Activated CD4-positive, alpha-beta memory T cell treated with anti-CD3 and anti-CD28 coated beads, Interleukin-2, amount 10 ng/mL, durations not matched to agents 7 days and 5 days (primary cell): ENCODE results near the gene NFE2L2. TPM values are rescaled to one million over a fixed set of nuclear protein-coding genes. Genes with fewer than 3 reads are reported as not detected.

Source experiments
- CTCF ChIA-PET: fragments of 350-600 bp; sonication (Branson Sonifier 250); formaldehyde crosslinking; loops from one replicate; lab custom pipeline; 2021; ENCODE audit warnings: antibody characterized with exemption, inconsistent platforms; lab: Charles Lee
- POLR2A ChIA-PET: fragments of 350-600 bp; sonication (Branson Sonifier 250); formaldehyde crosslinking; loops from one replicate; lab custom pipeline; 2021; ENCODE audit warnings: antibody characterized with exemption; lab: Charles Lee
- DNase-seq: peaks from one replicate; pipeline ENCODE4 v3.0.0-alpha.2; 2020
- H3K27ac Mint-ChIP-seq: one replicate; pipeline ENCODE4 v1.8.0; 2021; ENCODE audit warnings: mild to moderate bottlenecking, mixed read lengths
- H3K27me3 Mint-ChIP-seq: one replicate; pipeline ENCODE4 v1.8.0; 2021; ENCODE audit warnings: mixed read lengths
- H3K36me3 Mint-ChIP-seq: one replicate; pipeline ENCODE4 v1.8.0; 2021; ENCODE audit warnings: low read depth, mixed read lengths
- H3K4me1 Mint-ChIP-seq: one replicate; pipeline ENCODE4 v1.8.0; 2021; ENCODE audit warnings: mixed read lengths
- H3K4me3 Mint-ChIP-seq: one replicate; pipeline ENCODE4 v1.8.0; 2021; ENCODE audit warnings: mild to moderate bottlenecking, mixed read lengths
- H3K9me3 Mint-ChIP-seq: one replicate; pipeline ENCODE4 v1.8.0; 2021; ENCODE audit warnings: mixed read lengths
- total RNA-seq, 2 experiments: library from RNA; stranded (reverse); gene quantifications; one replicate each; pipeline ENCODE4 v1.2.3, GENCODE V29; 2021

The NFE2L2 gene
- total RNA-seq, 2 experiments from 2014 or later: 63.2 to 63.4 TPM

DNA sequence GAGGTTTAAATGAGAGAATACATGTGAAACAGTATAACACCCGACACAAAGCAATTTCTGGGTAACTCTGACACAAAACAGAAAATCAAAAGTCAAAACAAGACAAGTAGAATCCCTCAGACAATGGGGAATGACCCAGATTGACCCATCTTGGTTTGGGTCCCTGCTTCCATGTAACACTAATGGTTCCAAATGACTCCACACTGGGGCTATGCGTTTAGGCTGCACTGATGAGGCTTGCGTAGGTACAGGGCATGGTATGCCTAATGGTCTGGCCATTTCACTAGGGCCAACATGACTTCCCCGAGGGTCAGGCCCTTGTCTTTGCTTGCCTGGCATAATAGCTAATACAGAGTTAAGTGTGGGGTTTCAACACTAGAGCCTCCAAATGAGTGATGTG is 27.2 kb upstream of the NFE2L2 start:
- CTCF ChIA-PET: interaction anchor here (1.0 to 7.2 kb wide), 3 partner anchors 27 to 127 kb away, joined by 3 to 125 read pairs (median 4); partner anchors contain the start of gene NFE2L2
- Mint-ChIP-seq H3K4me1 (peaks cover 52% of the 10 kb centered on the region), H3K27ac (no peak overlapping the region), H3K27me3 (no peaks in the 10 kb centered on the region), H3K36me3 (peaks cover 2% of the 10 kb centered on the region), H3K9me3 (no peaks in the 10 kb centered on the region), H3K4me3 (no peak overlapping the region)
- no peak for DNase-seq
- POLR2A ChIA-PET: interaction anchor here (1.4 to 10.3 kb wide), 2 partner anchors 26 to 80 kb away, joined by 5 to 187 read pairs; partner anchors contain the start of genes HNRNPA3 and NFE2L2

DNA sequence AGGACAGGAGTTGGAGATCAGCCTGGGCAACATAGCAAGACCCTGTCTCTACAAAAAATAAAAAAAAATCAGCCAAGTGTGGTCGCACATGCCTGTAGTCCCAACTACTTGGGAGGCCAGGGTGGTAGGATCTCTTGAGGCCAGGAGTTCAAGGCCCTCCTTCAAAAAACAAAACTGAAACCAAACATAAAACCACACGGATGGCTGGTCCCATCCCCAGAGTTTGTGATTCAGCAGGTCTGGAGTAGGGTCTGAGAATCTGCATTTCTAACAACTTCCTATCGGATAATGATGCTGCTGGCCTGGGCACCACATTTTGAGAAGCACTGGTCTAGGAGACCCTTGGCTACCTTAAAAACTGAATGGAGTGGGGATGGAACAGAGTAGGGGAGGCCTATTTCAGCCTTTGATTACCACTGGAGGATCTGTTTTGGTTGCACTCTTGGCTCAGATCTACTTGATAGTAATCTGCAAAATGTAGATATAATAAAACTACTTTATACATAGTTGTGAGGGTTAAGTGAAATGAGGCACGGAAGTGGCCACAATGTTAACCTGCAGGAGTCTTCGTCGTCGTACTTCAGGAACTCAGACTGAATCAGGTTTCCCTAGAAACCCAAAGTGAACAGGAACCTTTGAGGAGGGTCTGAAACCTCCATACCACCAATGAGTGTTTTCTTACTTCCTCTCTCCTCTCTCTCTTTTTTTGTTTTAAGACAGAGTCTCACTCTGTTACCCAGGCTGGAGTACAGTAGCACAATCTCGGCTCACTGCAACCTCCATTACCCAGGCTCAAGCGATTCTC is 25.5 kb upstream of the NFE2L2 start:
- Mint-ChIP-seq H3K4me3 (peak overlapping the region; percentile 45), H3K27me3 (no peaks in the 10 kb centered on the region), H3K27ac (peak overlapping the region; percentile 90), H3K36me3 (peaks cover 2% of the 10 kb centered on the region), H3K4me1 (peaks cover 41% of the 10 kb centered on the region), H3K9me3 (no peaks in the 10 kb centered on the region)
- POLR2A ChIA-PET: interaction anchor here (1.0 to 10.3 kb wide), 5 partner anchors 11 to 124 kb away, joined by 4 to 187 read pairs (median 4); partner anchors contain the start of genes HNRNPA3 and NFE2L2
- peak; percentile 35 for DNase-seq
- CTCF ChIA-PET: interaction anchor here (1.3 to 7.2 kb wide), 5 partner anchors 22 to 126 kb away, joined by 3 to 125 read pairs (median 7); partner anchors contain the start of gene NFE2L2

DNA sequence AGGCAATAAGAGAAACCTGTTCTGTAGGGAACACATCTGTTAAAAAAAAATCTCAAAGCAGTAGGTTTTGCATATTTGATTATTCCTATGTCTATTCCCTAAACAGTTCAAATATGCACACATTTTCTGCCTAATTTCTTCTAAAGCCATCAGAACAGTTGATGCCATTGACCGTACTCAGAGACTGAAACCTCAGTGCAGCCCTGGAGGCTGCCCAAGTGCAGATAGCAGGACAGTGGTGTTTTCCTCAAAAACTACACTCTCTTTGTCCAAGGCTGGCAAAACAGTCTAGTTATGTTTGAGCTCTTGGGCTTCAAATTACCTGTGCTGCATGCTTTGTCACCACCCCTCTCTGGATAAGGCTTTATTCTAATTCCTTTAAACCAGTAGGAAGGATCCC is 23.3 kb upstream of the NFE2L2 start:
- DNase-seq: no peak
- ChIA-PET CTCF (interaction anchor here (1.4 kb wide), 1 partner anchor 24 kb away, joined by 7 read pairs; the partner anchor contains the start of gene NFE2L2), POLR2A (interaction anchor here (10.3 kb wide), 1 partner anchor 22 kb away, joined by 187 read pairs; the partner anchor contains the start of gene NFE2L2)
- no peak overlapping the region for H3K4me3 Mint-ChIP-seq
- H3K27ac Mint-ChIP-seq: no peak overlapping the region
- H3K27me3 Mint-ChIP-seq: no peaks in the 10 kb centered on the region
- peaks cover 2% of the 10 kb centered on the region for H3K36me3 Mint-ChIP-seq
- H3K9me3 Mint-ChIP-seq: no peaks in the 10 kb centered on the region
- peaks cover 38% of the 10 kb centered on the region for H3K4me1 Mint-ChIP-seq

DNA sequence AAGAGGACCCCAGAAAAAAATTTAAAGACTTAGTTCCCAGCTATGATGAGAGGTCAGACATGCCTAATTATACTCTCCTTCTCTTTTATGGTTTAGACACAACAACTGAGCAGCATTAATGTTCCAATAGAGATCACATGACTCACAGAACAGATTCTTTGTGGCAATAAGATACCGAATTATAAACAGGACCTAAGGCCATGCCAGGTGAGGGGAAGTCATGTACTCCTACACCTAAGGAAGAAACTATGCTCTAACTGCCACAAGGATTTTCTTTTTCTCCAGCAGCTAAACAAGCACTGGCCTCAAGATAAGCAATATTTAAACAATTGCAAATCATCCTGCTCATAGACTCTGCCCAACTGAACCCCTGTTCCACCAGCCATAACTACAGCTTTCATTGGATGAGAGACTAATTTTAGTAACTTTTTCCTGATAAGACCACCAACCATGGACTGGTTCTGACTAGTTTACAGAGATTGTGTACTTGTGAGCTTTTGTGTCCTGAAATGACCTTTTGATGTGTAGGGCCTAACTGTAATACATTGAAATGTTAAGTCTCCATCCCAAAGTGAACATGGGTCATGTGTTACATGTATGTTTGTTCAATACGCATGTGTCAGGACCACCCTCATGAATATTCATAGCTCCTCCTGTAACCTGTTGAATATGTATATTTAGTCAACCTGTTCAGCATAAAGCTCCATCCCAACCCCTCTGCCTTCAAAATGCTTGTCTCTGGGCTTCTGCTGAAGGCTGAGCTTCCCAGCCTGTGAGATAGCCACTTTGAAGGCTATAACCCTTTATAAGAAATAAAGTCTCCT is 21.6 kb upstream of the NFE2L2 start:
- H3K27me3 Mint-ChIP-seq: no peaks in the 10 kb centered on the region
- no peak for DNase-seq
- H3K4me1 Mint-ChIP-seq: peaks cover 27% of the 10 kb centered on the region
- H3K36me3 Mint-ChIP-seq: peaks cover 9% of the 10 kb centered on the region
- H3K27ac Mint-ChIP-seq: no peak overlapping the region
- ChIA-PET CTCF (interaction anchor here (0.7 to 1.0 kb wide), 3 partner anchors 10 to 23 kb away, joined by 3 read pairs; partner anchors contain the start of gene NFE2L2), POLR2A (interaction anchor here (1.5 to 1.8 kb wide), 3 partner anchors 10 to 74 kb away, joined by 5 to 21 read pairs (median 6); partner anchors contain the start of genes HNRNPA3 and NFE2L2)
- no peak overlapping the region for H3K4me3 Mint-ChIP-seq
- no peaks in the 10 kb centered on the region for H3K9me3 Mint-ChIP-seq

DNA sequence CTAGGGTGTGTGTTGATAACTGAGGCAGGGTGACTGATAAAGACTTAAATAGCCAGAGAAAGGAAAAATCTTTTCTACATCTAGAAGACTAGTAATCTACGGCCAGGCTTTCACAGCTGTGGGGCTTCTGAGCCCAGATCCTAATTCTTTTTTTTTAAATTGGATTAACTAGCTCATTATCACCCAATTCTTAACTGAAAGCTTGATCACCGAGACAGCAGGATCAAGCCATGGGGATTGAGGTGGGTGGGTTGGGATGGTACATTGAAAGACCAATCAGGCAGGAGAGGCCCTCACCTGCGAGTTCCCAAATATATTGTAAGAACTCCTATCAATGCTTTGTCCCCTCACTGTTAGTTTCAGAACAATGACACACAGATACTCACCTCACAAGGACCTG is 20.0 kb upstream of the NFE2L2 start:
- H3K4me1 Mint-ChIP-seq: peaks cover 13% of the 10 kb centered on the region
- DNase-seq: no peak
- POLR2A ChIA-PET: interaction anchor here (1.1 to 1.5 kb wide), 2 partner anchors 57 to 72 kb away, joined by 4 to 5 read pairs; partner anchors contain the start of gene HNRNPA3
- H3K4me3 Mint-ChIP-seq: no peak overlapping the region
- H3K36me3 Mint-ChIP-seq: peaks cover 9% of the 10 kb centered on the region
- no peak overlapping the region for H3K27ac Mint-ChIP-seq
- no peaks in the 10 kb centered on the region for H3K27me3 Mint-ChIP-seq
- CTCF ChIA-PET: no interaction called here
- H3K9me3 Mint-ChIP-seq: no peaks in the 10 kb centered on the region

DNA sequence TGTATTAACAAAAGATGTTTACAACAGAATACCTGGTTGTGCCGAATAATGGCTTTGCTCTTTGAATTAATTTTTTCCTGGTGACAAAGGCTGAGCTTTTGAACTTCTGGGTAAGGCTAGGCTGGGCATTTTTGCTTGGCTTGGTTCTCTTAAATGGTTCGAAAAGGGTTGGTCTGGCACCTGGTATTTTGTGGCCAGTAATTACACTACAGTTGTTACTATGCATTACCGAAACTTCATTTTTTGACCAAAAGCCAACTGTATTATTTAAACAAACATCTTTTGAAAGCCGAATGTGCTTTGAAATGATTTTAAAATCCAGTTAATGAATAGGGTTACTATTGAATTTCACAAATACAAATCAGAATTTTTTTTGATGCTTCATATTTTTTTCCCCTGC is 19.4 kb upstream of the NFE2L2 start:
- no peak overlapping the region for H3K4me3 Mint-ChIP-seq
- H3K27me3 Mint-ChIP-seq: no peaks in the 10 kb centered on the region
- H3K27ac Mint-ChIP-seq: no peak overlapping the region
- H3K4me1 Mint-ChIP-seq: peaks cover 6% of the 10 kb centered on the region
- ChIA-PET POLR2A (interaction anchor here (6.3 kb wide), 1 partner anchor 18 kb away, joined by 88 read pairs; the partner anchor contains the start of gene NFE2L2), CTCF (no interaction called here)
- H3K36me3 Mint-ChIP-seq: peaks cover 7% of the 10 kb centered on the region
- no peaks in the 10 kb centered on the region for H3K9me3 Mint-ChIP-seq
- no peak for DNase-seq

DNA sequence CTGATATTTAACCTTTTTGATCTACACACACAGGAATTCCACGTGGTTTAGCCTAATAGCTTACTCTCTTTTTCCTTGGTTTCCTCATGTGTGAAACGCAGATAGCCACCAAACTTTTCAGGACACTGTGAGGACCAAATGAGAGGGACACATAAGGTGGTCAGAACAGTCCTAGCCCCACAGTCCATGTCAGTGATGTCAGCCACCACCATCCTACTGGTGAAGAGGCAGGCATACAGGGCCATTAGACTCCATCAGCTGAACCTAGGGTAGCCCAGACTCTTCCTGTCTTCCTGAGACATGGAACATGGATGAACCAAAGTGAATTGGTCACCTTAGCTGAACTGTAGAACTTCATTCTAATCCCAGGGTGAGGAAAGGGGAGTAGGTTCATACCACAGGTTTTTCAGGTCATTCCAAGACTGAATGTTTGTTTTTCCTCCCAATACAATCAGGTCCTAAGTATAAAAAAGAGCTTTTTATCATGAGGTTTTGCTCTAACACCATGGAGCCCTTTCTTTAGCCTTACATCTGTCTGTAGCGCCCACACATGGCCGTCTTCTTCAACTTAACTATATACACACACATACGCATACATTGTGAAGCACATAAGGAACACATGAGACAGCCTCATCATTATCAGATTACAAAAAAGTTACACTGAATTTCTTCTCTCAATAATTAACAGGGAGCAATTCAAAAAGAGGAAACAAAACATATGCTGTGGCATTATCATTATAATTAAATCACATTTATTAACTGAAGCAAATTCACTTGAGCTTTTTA is 18.5 kb upstream of the NFE2L2 start:
- peaks cover 6% of the 10 kb centered on the region for H3K4me1 Mint-ChIP-seq
- CTCF ChIA-PET: interaction anchor here (0.7 to 3.3 kb wide), 6 partner anchors 10 to 126 kb away, joined by 3 to 18 read pairs (median 3); partner anchors contain the start of gene NFE2L2
- POLR2A ChIA-PET: interaction anchor here (1.3 to 6.3 kb wide), 3 partner anchors 11 to 70 kb away, joined by 4 to 88 read pairs (median 4); partner anchors contain the start of genes HNRNPA3 and NFE2L2
- no peak for DNase-seq
- H3K27ac Mint-ChIP-seq: no peak overlapping the region
- H3K9me3 Mint-ChIP-seq: no peaks in the 10 kb centered on the region
- H3K36me3 Mint-ChIP-seq: peaks cover 7% of the 10 kb centered on the region
- no peaks in the 10 kb centered on the region for H3K27me3 Mint-ChIP-seq
- no peak overlapping the region for H3K4me3 Mint-ChIP-seq

DNA sequence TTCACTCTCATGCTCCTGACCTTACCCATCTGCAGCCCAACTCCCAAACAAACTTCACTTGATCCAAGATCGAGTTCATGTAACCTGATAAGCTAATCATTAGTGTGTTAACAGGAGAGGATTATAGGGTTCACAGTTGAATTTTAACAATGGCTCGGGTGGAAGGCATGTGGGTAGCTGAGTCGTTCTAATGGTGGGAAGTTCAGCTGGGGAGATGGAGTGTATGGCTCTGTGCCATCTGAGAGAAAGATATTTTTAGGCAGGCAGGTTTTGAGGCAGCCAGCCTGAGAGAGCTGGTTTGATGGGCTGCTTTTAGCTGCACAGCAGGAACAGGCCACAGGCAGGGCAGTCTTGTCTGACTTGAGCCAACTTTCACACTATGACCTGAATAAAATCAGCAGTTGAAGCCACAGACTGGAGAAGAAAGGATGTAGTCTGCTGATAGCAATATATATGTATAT is 17.7 kb upstream of the NFE2L2 start:
- H3K9me3 Mint-ChIP-seq: no peaks in the 10 kb centered on the region
- H3K27me3 Mint-ChIP-seq: no peaks in the 10 kb centered on the region
- DNase-seq: no peak
- peaks cover 6% of the 10 kb centered on the region for H3K4me1 Mint-ChIP-seq
- no peak overlapping the region for H3K4me3 Mint-ChIP-seq
- ChIA-PET POLR2A (interaction anchor here (1.3 to 6.3 kb wide), 3 partner anchors 10 to 70 kb away, joined by 4 to 88 read pairs (median 4); partner anchors contain the start of genes HNRNPA3 and NFE2L2), CTCF (interaction anchor here (1.2 to 3.3 kb wide), 5 partner anchors 9 to 126 kb away, joined by 3 to 18 read pairs (median 3); partner anchors contain the start of gene NFE2L2)
- peaks cover 7% of the 10 kb centered on the region for H3K36me3 Mint-ChIP-seq
- H3K27ac Mint-ChIP-seq: no peak overlapping the region

DNA sequence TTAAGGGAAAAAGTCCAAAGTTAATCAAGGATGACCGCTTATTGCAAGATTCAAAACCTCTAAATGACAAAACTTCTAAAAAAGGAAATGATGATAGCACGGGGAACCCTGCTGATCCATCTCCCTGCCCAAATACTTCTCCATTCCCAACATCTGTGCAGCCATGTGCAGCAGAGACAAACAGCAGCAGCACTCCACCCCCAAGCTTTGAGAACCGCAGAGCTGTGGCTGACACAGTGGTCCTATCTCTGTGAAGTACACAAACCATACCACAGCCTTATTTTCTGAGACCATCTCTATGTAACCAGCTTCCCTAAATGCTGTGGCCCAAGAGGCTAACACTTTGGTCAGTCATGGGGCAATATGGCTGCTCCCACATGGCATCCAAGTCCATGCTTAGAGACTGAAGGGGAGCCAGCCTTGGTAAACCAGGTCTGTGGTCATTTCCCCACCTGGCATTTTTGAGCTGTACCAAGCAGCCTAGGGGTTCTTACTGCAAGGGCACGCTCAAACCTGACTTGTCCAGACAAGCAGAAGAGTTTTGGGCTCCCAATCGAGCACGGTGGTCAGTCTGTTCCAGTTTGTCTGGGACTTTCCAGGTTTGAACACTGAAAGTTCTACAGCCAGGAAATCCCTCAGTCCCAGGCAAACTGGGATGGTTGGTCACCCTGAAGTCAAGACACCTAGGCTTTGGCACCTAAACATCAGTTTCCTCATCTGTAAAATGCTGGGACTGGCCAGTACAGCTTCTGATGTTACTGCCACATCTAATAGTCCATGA is 17.1 kb upstream of the NFE2L2 start:
- Mint-ChIP-seq H3K9me3 (no peaks in the 10 kb centered on the region), H3K36me3 (peaks cover 7% of the 10 kb centered on the region), H3K4me3 (no peak overlapping the region), H3K27ac (no peak overlapping the region), H3K27me3 (no peaks in the 10 kb centered on the region), H3K4me1 (peaks cover 6% of the 10 kb centered on the region)
- ChIA-PET CTCF (interaction anchor here (0.7 to 3.3 kb wide), 4 partner anchors 17 to 125 kb away, joined by 3 to 18 read pairs (median 3); partner anchors contain the start of gene NFE2L2), POLR2A (interaction anchor here (1.3 to 6.3 kb wide), 3 partner anchors 10 to 69 kb away, joined by 4 to 88 read pairs (median 4); partner anchors contain the start of genes HNRNPA3 and NFE2L2)
- DNase-seq: no peak

DNA sequence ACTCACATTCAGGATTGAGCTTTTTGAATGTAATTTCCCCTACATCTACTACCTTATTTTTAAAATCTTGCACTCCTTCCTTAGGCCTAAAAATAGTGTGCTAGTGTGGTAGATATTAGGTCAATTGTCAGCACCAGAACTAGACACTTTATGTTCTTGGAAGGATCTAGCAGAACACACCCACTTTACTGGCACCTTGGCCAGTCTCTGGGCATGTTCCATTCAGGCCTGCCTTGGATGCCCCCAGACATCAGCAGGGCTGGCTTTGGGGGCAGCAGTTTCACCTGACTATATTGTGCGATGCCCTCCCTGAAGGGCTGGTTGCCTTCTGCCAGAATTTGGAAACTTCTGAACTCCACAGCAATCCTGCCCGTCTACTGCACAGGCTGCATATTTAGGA is 15.3 kb upstream of the NFE2L2 start:
- H3K27me3 Mint-ChIP-seq: no peaks in the 10 kb centered on the region
- CTCF ChIA-PET: interaction anchor here (2.6 kb wide), 1 partner anchor 115 kb away, joined by 5 read pairs; no protein-coding TSS in a partner anchor
- POLR2A ChIA-PET: interaction anchor here (1.7 to 6.3 kb wide), 2 partner anchors 10 to 14 kb away, joined by 5 to 88 read pairs; partner anchors contain the start of gene NFE2L2
- H3K4me3 Mint-ChIP-seq: no peak overlapping the region
- no peak overlapping the region for H3K27ac Mint-ChIP-seq
- peaks cover 6% of the 10 kb centered on the region for H3K4me1 Mint-ChIP-seq
- H3K36me3 Mint-ChIP-seq: peaks cover 7% of the 10 kb centered on the region
- no peak for DNase-seq
- H3K9me3 Mint-ChIP-seq: no peaks in the 10 kb centered on the region

DNA sequence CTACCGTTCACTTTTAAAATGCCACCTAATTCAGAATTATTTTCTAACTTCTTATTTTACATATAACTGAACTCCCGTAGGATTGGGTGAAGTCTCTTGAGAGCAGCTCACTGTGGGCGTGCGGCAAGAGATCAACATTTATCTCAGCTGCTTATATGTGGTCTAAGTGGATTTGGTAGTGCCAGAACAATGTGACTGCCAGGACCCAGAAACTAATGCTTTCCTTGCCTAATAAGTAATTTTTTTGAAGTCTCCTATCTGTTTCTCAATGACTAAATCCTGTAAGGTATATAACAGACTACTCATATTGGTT is 11.2 kb upstream of the NFE2L2 start:
- Mint-ChIP-seq H3K9me3 (no peaks in the 10 kb centered on the region), H3K4me3 (no peak overlapping the region), H3K36me3 (no peaks in the 10 kb centered on the region), H3K27me3 (no peaks in the 10 kb centered on the region), H3K27ac (no peak overlapping the region), H3K4me1 (peaks cover 11% of the 10 kb centered on the region)
- ChIA-PET CTCF (no interaction called here), POLR2A (no interaction called here)
- DNase-seq: no peak
